ENCODE results near the gene ZNF407.

Gene ZNF407

DNA sequence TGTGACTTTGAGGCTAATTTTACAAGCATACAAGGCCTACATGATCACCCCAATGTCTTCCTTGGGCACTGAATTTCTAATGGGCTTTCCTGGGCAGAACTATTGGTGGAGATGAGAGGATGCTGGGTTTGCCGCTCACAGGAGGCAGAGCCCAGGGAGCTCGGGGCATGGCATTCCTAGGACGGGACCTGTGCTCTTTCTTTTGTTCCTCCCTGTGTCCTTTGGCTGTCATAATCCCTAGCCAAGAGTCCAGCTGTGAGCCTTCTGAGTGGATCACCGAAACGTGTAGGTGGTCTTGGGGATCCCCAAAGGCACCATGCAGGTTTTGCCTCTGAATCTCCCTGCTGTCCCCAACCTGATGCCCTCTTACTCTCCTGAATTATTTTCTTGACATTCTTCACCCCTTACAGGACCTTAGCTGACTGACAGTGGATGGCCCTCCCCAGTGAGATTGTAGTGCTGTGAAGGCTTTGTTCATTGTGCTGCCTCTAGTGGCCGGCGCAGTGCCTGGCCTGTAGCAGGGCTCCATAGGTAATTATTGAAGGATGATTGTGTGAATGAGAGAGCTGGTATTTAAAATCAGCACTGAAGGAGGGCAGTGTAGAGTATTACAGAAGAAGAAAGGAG lies 221.9 kb downstream of the ZNF407 start:
- DNase-seq (ENCODE audit: low read depth in 2 of 2, low spot score in 1 of 2): no peak

DNA sequence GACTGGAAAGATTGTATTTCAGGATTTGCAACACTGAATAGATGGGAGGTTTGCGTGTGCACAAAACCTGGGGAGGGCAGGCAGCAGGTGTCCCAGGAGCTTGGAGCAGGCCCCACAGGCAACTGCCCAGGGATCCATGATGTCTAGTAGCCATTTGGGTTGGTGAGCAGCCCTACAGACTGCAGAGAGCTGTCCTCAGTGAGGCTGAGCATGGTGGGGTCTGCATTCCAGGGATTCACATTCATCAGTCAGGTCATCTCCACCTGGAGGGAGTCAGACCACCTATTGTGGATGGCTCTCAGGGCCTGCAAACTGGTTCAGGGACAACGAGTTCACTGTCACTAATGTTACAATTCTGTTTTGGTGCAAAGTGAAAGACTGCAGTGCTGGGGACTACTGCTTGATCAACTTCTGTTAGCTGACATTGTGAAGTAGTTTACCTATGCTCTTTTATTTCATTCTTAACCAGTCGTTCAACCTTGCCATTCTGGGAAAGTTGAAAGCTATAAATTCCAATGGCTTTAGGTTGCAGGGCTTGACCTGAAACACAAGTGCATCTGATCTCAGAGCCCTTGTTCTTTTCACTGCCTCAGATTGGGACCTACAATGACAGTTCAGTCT lies 222.6 kb downstream of the ZNF407 start:
- no peak for DNase-seq (ENCODE audit: low read depth in 2 of 2, low spot score in 1 of 2)

DNA sequence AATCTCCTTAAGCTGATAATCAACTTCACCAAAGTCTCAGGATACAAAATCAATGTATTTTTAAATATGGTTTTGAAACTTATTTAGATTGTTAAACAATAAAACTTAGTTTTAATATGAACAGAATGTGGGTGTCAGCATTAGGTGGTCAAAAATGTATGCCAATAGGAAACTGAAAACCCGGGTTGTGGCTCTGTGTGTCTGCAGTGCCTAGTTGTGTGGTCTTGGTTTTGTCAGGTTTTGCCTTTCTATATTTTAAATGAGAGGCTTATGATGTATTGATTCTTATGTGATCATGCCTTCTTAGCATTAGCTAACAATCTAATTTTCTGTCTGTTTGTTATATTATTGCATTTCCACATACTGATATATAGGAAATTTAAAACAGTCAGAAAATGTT lies 227.8 kb downstream of the ZNF407 start:
- no peak for DNase-seq (ENCODE audit: low read depth in 2 of 2, low spot score in 1 of 2)

DNA sequence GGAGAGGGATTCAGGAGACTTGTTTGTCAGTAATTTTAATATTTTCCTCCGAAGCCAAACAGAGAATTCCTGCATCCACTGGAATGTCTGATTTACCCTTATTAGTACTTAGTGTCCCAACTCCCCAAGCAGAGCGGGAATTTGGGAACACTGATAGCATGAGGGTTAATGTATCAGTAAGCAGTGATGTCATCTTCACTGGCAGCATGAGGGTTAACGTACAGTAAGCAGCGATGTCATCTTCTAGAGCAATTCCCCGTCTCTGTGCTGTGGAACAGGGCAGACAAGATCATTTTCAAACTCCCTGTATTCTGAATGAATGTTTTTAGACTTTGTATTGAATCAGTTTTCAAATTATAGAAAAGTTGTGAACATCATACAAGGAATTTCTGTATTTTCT lies 228.9 kb downstream of the ZNF407 start:
- DNase-seq (ENCODE audit: low read depth in 2 of 2, low spot score in 1 of 2): no peak

GRCh38 chr18:74828200-74828599 lies 230.5 kb downstream of the ZNF407 start:
- DNase-seq (ENCODE audit: low read depth in 2 of 2, low spot score in 1 of 2): no peak

GRCh38 chr18:74831571-74832250 lies 234.0 kb downstream of the ZNF407 start:
- DNase-seq (ENCODE audit: low read depth in 2 of 2, low spot score in 1 of 2): no peak

DNA sequence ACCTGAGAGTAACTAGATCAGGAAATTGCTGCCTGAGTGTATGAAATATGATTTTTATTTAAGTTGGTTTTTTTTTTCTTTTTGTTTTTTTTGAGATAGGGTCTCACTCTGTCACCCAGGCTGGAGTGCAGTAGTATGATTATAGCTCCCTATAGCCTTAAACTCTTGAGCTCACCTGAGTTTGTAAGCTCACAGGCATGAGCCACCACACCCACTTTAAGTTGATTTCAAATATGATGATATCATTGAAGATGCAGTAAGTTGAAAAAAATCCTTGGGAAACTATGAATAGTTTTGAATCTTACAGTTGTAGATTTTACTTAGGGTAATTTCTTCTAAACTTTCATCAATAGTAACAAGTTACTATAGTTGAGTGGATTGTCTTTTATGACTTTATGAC lies 234.7 kb downstream of the ZNF407 start:
- no peak for DNase-seq (ENCODE audit: low read depth in 2 of 2, low spot score in 1 of 2)

DNA sequence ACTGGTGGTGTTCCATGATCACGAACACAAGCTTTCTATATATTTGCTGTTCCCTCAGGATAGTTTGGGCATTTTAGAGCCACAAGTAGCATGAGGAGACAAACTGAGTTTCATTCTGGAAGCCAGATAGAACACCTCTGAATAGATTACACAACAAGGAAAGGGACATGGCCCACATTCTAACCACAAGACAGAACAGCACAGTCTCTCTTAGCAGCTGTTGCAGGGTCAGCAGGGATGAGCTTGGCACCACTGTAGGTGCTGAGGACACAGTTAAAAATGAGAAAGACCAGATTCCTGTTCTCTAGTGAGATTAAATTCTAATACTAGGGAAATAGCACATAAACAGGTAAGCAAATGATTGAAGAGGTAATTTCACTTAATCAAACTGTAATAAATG lies 235.3 kb downstream of the ZNF407 start:
- no peak for DNase-seq (ENCODE audit: low read depth in 2 of 2, low spot score in 1 of 2)

DNA sequence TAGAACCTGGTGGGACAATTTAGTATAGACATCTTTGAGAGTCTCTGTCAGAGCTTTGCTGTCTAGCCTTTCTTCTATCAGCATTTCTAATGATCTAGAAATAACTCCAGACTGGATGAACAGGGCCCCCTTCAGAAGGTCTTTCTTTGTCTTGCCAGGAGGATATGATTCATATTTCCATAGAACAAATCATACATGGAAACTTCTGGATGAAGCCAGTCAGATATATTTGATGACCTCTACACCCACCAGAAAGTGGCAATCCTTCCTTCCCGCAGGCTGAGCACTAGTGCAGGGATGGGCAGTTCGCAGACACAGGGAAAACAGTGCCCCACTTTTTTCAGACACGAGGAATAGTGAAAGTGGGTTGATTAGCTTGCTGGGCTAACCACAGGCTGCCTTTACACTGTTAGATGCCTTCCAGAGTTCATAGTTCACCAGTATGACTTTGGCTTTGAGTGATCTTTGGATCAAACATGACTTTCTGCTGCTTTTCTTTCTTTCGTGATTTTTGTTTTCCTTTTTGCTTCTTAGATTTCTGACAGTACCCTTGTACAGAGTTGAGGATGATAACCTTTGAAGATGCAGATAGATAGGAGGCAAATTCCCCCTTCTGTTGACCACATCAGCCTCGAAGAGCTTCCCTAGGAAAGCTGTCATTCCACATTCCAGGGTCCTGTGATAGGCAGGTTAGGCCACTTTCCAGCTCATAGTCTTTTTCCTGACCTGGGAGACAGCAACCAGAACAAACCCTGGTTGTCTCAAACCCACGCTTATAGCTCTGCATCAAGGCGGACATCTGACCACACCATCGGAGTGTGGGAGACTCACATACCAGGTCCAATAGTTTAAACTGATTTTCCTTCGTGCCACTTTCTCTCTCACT lies 237.0 kb downstream of the ZNF407 start:
- DNase-seq (ENCODE audit: low read depth in 2 of 2, low spot score in 1 of 2): no peak

DNA sequence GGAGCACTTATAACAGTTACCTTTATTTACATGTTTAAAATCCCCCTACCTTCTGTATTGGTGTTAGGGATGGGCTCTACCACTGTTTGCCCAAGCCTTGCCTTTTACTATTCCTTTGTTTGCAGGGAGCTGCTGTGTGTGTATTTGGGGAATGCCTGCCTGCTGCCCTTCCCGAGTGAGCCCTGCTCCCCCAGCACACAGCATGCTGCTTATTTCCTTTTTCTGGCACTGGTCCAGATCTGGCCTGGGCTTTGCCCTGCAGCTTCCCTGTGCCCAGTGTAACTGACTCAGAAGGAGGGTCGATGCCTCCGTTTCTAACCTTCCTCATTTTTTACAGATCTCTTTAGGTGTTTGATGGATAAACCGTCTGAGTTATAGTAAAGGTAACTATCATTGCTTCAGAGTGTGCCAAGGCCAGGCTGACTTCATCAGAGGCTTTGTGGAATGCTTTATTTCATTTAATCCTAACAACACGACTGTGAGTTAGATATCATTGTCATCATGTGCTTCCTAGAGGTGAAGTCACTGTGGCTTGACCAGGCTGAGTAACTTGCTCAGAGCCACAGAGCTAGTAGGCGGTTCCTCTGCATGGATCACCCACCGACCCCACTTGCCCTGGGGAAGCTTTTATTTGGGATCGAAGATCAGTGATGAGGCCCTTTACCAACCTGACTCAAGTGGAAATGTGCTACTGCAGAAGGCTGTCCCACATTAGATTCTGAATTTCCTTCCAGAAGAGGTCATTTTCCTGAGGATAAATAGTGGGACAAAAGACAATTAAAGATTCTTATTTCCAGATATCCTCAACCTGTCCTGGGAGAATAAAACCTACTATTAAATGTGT lies 238.8 kb downstream of the ZNF407 start:
- no peak for DNase-seq (ENCODE audit: low read depth in 2 of 2, low spot score in 1 of 2)

- no peak for DNase-seq (ENCODE audit: low read depth in 2 of 2, low spot score in 1 of 2)
Measured at GRCh38 chr18:74840492-74841167, 243.0 kb downstream of the ZNF407 start.

GRCh38 chr18:74841248-74841647 lies 243.6 kb downstream of the ZNF407 start:
- no peak for DNase-seq (ENCODE audit: low read depth in 2 of 2, low spot score in 1 of 2)

DNA sequence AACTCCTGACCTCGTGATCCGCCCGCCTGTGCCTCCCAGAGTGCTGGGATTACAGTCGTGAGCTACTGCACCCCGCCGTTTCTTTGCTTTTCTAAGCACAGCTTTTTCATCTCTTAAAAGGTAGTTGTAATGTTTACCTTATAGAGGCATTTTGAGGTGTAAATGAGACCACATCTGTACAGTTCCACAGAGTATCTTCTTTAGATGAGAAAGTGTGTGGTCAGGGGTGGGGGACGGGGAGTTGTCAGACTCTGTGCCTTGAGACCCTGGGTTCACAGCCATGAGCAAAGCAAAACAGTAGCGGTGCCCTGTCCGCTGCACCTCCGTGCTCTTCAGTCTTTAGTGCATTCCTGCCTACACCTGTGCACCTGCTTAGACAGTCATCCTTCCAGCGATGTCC lies 251.6 kb downstream of the ZNF407 start:
- no peak for DNase-seq (ENCODE audit: low read depth in 2 of 2, low spot score in 1 of 2)

GRCh38 chr18:74856434-74856833 lies 258.8 kb downstream of the ZNF407 start:
- no peak for DNase-seq (ENCODE audit: low read depth in 2 of 2, low spot score in 1 of 2)

GRCh38 chr18:74856928-74857327 lies 259.3 kb downstream of the ZNF407 start:
- no peak for DNase-seq (ENCODE audit: low read depth in 2 of 2, low spot score in 1 of 2)

DNA sequence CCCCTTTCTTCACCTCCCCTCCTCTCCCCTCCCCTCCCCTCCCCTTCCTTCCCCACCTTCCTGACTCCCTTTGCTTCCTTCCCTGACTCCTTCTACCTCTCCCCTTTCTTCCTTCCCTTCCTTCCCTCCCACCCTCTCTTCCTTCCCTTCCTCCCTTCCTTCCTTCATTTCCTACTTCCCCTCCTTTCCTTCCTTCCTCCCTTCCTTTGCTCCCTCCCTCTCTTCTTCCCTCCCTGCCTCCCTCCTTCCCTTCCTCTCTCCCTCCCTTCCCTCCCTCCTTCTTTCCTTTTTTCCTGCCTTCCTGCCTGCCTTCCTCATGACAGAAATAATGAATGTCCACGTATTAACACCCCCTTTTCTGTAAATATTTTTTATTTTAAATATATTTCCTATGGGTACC lies 260.2 kb downstream of the ZNF407 start:
- no peak for DNase-seq (ENCODE audit: low read depth in 2 of 2, low spot score in 1 of 2)

GRCh38 chr18:74861154-74861553 lies 263.5 kb downstream of the ZNF407 start:
- no peak for DNase-seq (ENCODE audit: low read depth in 2 of 2, low spot score in 1 of 2)

DNA sequence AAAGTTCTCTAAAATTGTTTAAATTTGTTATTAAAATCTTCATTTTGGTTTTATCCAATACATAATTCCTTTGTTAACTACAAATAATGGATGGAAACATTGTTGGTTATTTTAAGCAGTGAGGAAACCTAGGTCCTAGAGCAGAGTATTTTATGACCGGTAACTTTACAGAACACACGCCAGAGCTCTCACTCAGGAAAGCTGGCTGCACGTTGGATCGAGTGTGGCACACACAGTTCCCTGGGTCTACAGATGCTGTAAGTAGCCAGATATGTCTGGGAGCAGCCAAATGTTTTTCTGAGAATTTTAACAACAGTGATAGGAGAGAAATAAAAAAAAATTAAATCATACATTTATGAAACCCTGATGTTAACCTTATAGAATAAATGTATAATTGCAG lies 264.4 kb downstream of the ZNF407 start:
- DNase-seq (ENCODE audit: low read depth in 2 of 2, low spot score in 1 of 2): no peak

- no peak for DNase-seq (ENCODE audit: low read depth in 2 of 2, low spot score in 1 of 2)
Measured at GRCh38 chr18:74866577-74866976, 268.9 kb downstream of the ZNF407 start.

GRCh38 chr18:74868461-74868860 lies 270.8 kb downstream of the ZNF407 start:
- no peak for DNase-seq (ENCODE audit: low read depth in 2 of 2, low spot score in 1 of 2)

Data from stimulated activated CD8-positive, alpha-beta memory T cell treated with anti-CD3 and anti-CD28 coated beads, Interleukin-4, amount 100 ng/mL, for 1 hour (primary cell).